Smooth muscle cell (in vitro differentiated cells): ENCODE results near the gene MAP4K2. TPM values are rescaled to one million over a fixed set of nuclear protein-coding genes. Genes with fewer than 3 reads are reported as not detected.

Source experiments
- DNase-seq: peaks from one replicate; lab custom pipeline; 2025; ENCODE audit not compliant: unreplicated experiment; lab: John Stamatoyannopoulos, UW
- H2AFZ ChIP-seq: fragments of 200-600 bp; sonication (generic); 2 replicates; pipeline ENCODE4 v1.6.0; 2016; ENCODE audit warnings: antibody characterized with exemption, low read depth, mild to moderate bottlenecking
- H3F3A ChIP-seq: fragments of 200-600 bp; sonication (generic); 2 replicates; pipeline ENCODE4 v1.6.0; 2017; ENCODE audit warnings: antibody characterized with exemption, low read depth
- H3K27ac ChIP-seq: fragments of 200-600 bp; sonication (generic); 2 replicates; pipeline ENCODE4 v1.5.1; 2016; ENCODE audit warnings: low read depth, mild to moderate bottlenecking
- H3K27me3 ChIP-seq: fragments of 200-600 bp; sonication (generic); 2 replicates; pipeline ENCODE4 v1.6.1; 2016; ENCODE audit warnings: low read depth, mild to moderate bottlenecking
- H3K36me3 ChIP-seq: fragments of 200-600 bp; sonication (generic); 2 replicates; pipeline ENCODE4 v1.5.1; 2016; ENCODE audit warnings: low read depth
- H3K4me1 ChIP-seq: fragments of 200-600 bp; sonication (generic); 2 replicates; pipeline ENCODE4 v1.5.1; 2016; ENCODE audit warnings: low read depth
- H3K4me2 ChIP-seq: fragments of 200-600 bp; sonication (generic); 2 replicates; pipeline ENCODE4 v1.6.0; 2016; ENCODE audit warnings: mild to moderate bottlenecking
- H3K4me3 ChIP-seq: fragments of 200-600 bp; sonication (generic); 2 replicates; pipeline ENCODE4 v1.5.1; 2016; ENCODE audit warnings: mild to moderate bottlenecking
- H3K79me2 ChIP-seq: fragments of 200-600 bp; sonication (generic); 2 replicates; pipeline ENCODE4 v1.6.0; 2016; ENCODE audit warnings: low read depth, mild to moderate bottlenecking
- H3K9ac ChIP-seq: fragments of 200-600 bp; sonication (generic); 2 replicates; pipeline ENCODE4 v1.6.0; 2016; ENCODE audit warnings: low read depth
- H3K9me3 ChIP-seq: fragments of 200-600 bp; sonication (generic); replicated peaks from 2 replicates; pipeline ENCODE4 v1.5.1; 2016; ENCODE audit warnings: low read depth
- H4K20me1 ChIP-seq: fragments of 200-600 bp; sonication (generic); 2 replicates; pipeline ENCODE4 v1.6.0; 2016; ENCODE audit warnings: low read depth
- CTCF ChIP-seq: fragments of 200-600 bp; sonication (generic); IDR thresholded peaks from 2 replicates; pipeline ENCODE4 v1.5.1; 2017; ENCODE audit warnings: borderline replicate concordance, mild to moderate bottlenecking, antibody characterized with exemption; ENCODE audit not compliant: insufficient read depth, poor library complexity, severe bottlenecking
- WGBS: methylation state at CpG from one replicate; pipeline ENCODE4 v1.1.7; 2016; ENCODE audit warnings: low lambda C conversion rate; 5-methylcytosine and 5-hydroxymethylcytosine counted together
- polyA plus RNA-seq: library from polyadenylated mRNA; unstranded; fragments of >200 nt; fragmentation: Nextera tagmentation; extraction: Ambion mirVana; gene quantifications from 2 replicates; pipeline ENCODE4 v1.2.1, GENCODE V29; 2016
- total RNA-seq: library from RNA; depleted of rRNA; stranded (reverse); fragments of >200 nt; gene quantifications from 2 replicates; pipeline ENCODE4 v1.2.3, GENCODE V29; 2014

MAP4K2 gene
- total and polyA plus RNA-seq, 2 experiments from 2014 or later, result 23.6 to 28.9 TPM

DNA sequence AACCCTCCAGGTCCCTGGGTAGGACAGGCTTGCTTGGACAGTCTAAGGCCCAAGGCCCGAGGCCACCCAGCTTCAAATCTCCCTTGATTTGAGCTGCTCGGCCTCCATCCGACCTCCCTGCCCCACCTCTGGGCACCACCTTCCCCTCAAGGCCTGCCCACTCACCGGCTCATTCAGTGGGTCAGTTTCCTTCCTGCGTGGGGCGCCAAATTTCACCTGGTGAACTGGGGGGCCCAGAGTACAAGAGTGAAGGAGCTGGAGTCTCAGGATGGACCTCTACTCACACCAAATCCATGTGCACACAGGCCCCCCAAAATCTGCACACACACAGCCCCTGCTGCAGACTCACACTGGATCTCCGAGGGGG lies 3.8 kb downstream of the MAP4K2 start:
- WGBS, result 95% methylated on average over 7 of the region's 7 CpGs
- no peak for TF ChIP-seq CTCF
- no peaks in the 10 kb centered on the region for H3K36me3 ChIP-seq

GRCh38 chr11:64796757-64797541 lies 6.1 kb downstream of the MAP4K2 start:
- Histone ChIP-seq H3K4me1 (no peaks in the 10 kb centered on the region), H3K4me3 (no peak overlapping the region), H2AFZ (no peak overlapping the region), H3K36me3 (no peaks in the 10 kb centered on the region), H3K9me3 (no peaks in the 10 kb centered on the region), H4K20me1 (no peaks in the 10 kb centered on the region), H3K4me2 (no peak overlapping the region), H3F3A (no peaks in the 10 kb centered on the region), H3K9ac (no peak overlapping the region), H3K27me3 (no peaks in the 10 kb centered on the region), H3K79me2 (no peaks in the 10 kb centered on the region), H3K27ac (no peak overlapping the region)
- WGBS, result 95% methylated on average over 19 of the region's 19 CpGs
- DNase-seq, result no peak
- no peak for TF ChIP-seq CTCF

More for the DNA sequence above, 3.8 kb downstream of the MAP4K2 start:
- Histone ChIP-seq H3K9me3 (no peaks in the 10 kb centered on the region), H3K4me1 (peaks cover 12% of the 10 kb centered on the region), H3K79me2 (no peaks in the 10 kb centered on the region), H2AFZ (no peak overlapping the region), H3K9ac (no peak overlapping the region), H3K27me3 (no peaks in the 10 kb centered on the region), H4K20me1 (no peaks in the 10 kb centered on the region), H3F3A (peaks cover 5% of the 10 kb centered on the region), H3K4me3 (no peak overlapping the region), H3K4me2 (no peak overlapping the region), H3K27ac (no peak overlapping the region)
- DNase-seq, result no peak

DNA sequence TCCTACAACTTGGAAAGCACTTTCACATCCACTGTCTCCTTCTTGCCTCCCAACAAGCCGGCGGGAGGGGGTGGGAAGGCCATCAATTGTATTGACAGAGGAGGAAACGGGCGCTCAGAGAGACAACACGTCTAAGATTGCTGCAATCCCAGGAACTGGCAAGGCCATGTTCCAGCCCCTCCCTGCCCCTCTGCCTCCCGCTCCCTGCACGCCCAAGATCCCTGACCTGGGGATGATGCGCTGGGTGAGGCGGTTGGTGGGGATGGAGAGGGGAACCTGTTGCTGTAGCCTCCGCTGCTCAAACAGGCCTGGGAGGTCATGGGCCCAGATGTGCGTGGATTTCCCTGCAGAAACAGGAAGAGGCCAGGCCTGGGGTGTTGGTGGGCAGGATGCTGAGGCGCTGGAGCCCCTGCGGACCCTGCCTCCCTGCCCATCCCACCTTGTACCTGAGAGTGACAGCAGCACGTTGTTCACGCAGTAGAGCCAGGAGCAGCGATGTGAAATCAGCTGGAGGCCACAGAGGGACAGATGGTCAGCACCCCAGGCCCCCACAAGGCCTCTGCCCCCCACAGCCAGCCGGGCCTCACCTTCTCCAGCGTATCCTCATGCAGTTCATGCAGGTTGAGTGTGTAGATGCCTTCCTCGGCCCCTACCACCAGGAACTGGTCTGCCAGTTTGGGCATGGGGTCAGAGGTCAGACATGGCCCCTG lies 6.8 kb downstream of the MAP4K2 start:
- no peaks in the 10 kb centered on the region for H3K79me2 ChIP-seq
- no peak overlapping the region for H3K4me3 ChIP-seq
- no peak overlapping the region for H3K4me2 ChIP-seq
- no peak for DNase-seq
- no peak overlapping the region for H3K9ac ChIP-seq
- no peaks in the 10 kb centered on the region for H3K36me3 ChIP-seq
- TF ChIP-seq CTCF, result no peak
- no peaks in the 10 kb centered on the region for H3K4me1 ChIP-seq
- WGBS, result 96% methylated on average over 19 of the region's 19 CpGs
- H4K20me1 ChIP-seq, result no peaks in the 10 kb centered on the region
- H3K27me3 ChIP-seq, result no peaks in the 10 kb centered on the region
- H3F3A ChIP-seq, result no peaks in the 10 kb centered on the region
- no peak overlapping the region for H2AFZ ChIP-seq
- no peak overlapping the region for H3K27ac ChIP-seq
- no peaks in the 10 kb centered on the region for H3K9me3 ChIP-seq
